NOMO-1 treated with DMSO at 0.1 percent for 48 hours (cell line): Measurements from ENCODE around the gene DIPK1A.
A peak's percentile ranks its signal among the peaks of the same experiment; 100 is the strongest.

ENCODE experiments used
- DNase-seq: peaks from one replicate; lab custom pipeline; 2025; ENCODE audit not compliant: unreplicated experiment; lab: John Stamatoyannopoulos, UW

Gene DIPK1A

GRCh38 chr1:92961131-92961895, at the start of gene DIPK1A:
Gene DIPK1A (minus strand): TSS chr1:92961462. CDS start chr1:92961429, 33 bp downstream.
- peak; percentile 43 for DNase-seq

DNA sequence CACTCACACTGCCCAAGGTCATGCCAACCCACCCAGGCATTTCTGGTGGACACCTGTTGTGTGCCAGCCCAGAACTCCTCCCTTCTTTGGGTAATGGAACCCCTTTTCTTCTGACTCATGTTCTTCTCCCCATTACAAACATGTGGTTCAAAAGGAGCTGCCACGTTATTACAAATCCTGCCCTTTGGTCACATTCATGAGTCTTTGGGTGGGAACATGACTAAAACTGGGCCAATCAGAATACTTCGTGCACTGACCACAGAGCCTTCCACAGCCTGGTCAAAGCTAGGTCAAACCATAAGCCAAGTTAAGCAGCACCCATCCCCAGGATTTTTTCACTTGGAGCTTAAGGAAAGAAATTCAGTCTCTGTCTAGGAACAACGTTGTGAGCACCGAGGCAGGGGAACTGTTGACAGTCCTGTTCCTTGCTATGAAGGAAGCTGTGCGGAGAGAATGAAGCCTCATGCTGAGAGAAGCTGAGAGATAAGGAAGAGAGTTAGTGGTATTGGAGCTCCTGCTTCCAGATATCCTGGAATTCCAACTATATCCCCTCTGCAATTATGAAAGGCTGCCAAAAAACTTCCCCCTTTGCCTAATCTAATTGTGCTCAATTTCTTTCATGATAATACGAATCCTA, 46.8 kb upstream of the DIPK1A start:
- no peak for DNase-seq

- DNase-seq: peak; percentile 10
Measured at GRCh38 chr1:93005252-93005598, 44.0 kb upstream of the DIPK1A start.

DNA sequence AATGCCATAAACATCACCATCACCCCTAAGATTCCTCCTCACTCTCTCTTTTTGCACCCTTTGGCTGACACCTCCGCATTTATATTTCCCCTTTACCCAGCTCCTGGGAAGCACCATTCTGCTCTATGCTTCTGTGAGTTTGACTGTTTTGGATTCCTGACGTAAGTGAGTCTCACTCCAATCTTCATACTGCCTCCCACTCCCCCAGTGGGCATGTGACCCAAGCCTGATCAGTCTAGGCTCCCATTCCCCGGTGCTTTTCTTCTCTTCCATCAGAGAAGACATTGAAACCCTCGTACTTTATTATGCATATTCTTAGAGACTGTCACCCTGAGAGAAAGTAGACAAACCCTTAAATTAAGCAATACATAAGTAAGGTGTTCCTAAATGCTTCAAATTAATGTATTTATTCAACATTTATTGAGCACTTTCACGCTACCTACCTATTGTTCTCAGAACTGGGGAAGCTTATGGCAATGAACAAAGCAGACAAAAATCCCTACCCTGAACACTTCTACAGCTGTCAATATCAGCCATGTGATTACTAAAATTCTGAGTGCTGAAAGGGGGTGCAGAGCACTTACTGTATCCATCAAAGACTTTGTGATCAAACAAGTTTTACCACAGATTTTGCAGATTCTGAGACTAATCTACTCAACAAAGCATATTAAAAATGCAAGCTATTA, 43.4 kb upstream of the DIPK1A start:
- no peak for DNase-seq

- no peak for DNase-seq
Measured at GRCh38 chr1:93003981-93004380, 42.7 kb upstream of the DIPK1A start.

DNA sequence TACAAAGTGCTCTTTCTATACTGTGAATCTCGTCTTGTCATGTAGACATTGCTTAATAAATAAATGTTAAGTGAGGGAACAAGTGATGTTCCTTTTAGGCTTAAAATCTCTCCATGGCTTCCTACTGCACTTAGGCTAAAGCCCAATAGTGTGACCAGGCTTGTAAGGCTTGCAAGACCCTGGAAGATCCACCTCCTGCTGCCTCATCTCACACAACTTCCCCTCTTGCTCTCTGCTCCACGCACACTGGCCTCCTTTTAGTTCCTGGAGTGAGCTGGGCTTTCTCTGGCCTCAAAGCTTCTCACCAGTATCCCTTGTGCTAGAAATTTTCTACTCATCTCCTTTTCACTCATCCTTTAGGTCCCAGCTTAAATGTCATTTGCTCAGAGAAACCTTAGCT, 41.5 kb upstream of the DIPK1A start:
- DNase-seq: no peak

GRCh38 chr1:93001893-93002292, 40.6 kb upstream of the DIPK1A start:
- DNase-seq: no peak

DNA sequence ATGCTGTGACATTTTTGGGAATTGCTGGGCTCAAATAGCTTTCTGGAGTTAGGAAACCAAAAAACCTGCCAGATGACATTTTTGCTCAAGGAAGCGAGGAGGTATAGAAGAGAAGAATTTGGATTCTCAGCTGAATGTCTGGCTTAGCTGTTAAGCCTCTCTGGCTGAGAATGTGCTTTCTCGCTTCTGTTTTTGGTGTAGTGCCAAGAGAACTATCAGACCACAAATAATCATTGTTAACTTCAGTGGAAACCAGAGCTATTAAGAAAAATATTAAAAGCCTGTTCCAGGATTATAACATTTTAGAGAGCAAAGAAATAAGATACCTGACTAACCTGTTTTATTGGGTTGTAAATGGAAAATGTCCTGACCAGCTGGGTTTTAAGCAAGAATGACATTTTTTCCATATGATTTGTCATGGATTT, 39.5 kb upstream of the DIPK1A start:
- no peak for DNase-seq

DNA sequence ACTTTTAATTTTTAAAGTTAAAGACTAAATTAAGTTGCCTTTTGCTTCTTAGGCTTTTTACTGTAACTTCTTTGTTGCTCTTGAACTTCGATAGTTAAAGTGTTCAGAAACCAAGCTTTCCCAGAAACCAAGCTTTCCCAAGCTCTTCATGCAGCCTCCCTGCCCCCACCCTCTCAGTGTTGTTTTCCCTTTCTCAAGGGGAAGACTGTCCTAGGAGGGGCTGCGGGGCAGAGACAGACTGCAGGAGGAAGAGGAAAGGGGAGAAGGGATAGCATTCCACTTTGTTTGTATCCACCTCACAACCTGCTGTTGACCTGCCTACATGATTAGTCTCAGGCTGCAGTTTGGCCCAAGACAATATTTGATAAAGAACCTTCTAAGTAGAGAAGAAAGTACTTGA, 39.0 kb upstream of the DIPK1A start:
- DNase-seq: no peak

DNA sequence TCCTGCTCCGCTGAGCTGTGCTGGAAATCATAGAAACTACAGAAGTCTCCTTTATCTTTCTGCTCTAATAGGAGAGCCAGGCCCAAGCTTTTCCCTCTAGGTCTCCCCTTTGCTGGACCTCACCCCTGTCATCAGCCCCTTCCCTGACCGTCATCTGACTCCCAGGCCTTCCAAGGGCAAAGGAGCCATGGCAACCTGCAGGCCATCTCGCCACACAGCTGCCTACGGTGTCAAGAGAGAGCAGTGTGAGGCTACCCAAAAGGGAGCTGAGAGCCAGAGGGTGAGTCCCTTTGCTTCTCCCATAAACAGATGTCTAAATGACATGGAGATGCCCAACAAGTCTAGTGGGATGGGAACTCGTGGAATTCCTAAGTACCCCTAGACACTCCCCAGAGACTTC, 37.6 kb upstream of the DIPK1A start:
- no peak for DNase-seq

DNA sequence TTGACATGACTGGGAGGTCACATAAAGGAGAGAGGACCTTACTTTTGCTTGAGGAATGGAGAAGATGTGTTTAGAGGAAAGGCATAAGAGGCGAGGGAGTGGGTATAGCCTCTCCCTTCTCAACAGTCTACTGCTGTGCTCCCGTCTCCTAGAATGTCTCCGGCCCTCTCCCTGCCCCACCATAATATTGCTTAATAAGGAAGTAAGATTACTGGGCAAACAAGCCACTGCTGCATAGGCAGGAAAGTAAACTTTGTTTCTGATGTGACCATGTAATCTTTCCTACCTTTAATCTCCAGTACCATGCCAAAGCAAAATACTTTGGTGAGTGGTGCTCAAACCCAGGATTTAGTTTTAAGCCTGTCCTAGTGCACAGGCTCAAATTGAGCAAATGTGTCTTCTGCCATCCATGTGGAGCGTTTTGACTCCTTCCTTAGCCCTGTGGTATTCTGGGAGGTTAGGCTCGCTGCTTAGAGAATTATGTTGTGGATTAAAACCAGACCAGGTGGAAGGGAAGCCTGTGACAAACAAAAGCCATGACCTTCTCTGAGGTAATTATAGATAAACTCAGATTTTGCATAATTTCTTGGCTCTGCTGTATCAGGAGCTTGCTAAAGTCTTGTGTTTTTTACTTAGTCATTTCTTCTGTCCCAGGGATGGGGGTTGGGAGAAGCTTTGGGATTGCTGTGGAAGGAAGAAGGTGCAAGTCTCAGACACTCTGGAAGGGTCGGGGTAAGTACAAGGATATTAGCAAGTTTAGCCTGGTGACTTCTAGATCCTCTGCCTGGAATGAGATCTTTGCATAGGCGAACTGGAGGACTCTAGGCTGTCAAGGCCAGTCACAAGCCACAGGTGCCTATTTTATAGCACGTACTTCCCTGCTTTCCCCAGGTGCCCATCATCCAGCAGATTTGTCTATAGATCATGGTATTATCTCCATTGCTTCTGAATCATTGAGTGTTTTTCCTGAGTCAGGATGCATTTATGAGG, 34.5 kb upstream of the DIPK1A start:
- no peak for DNase-seq

- peak; percentile 82 for DNase-seq
Measured at GRCh38 chr1:92994105-92994712, 32.9 kb upstream of the DIPK1A start.

- DNase-seq: no peak
Measured at GRCh38 chr1:92993581-92993980, 32.3 kb upstream of the DIPK1A start.

- no peak for DNase-seq
Measured at GRCh38 chr1:92992877-92993276, 31.6 kb upstream of the DIPK1A start.

GRCh38 chr1:92992054-92992453, 30.8 kb upstream of the DIPK1A start:
- DNase-seq: no peak

- no peak for DNase-seq
Measured at GRCh38 chr1:92990828-92991227, 29.6 kb upstream of the DIPK1A start.

DNA sequence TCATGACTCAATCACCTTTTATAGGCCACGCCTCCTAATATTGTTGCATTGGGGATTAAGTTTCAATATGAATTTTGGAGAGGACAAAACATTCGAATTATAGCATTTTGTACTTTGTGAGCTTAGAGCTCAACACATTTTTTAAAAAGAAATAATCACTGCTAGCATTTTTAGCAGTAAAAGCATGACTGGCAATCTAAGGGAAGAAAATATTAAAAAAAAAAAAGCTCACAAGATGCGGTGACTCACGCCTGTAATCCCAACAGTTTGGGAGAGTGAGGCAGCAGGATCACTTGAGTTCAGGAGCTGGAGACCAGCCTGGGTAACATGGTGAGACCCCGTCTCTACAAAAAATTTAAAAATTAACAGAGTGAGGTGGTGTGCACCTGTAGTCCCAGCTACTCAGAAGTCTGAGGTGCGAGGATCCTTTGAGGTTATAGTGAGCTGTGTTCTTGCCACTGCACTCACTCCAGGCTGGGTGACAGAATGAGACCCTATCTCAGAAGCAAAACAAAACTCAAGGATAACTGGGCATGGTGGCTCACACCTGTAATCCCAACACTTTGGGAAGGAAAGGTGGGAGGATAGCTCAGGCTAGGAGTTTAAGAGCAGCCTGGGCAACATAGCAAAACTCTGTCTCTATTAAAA, 28.8 kb upstream of the DIPK1A start:
- no peak for DNase-seq

DNA sequence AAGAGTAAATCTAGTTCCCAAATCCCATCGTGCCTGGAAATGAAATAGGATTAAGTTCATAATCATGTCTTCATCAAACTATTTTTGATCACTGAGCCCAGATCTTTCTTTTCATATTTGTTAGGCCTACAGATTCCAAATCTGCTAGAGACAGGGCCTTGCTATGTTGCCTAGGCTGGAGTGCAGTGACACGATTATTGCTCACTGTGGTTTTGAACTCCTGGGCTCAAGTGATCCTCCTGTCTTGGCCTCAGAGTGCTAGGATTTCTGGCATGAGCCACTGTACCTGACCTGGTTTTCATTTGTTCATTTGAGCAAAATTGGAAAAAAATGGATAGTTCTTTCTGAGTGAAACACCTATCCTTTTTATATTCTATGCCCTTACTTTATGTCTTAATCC, 28.0 kb upstream of the DIPK1A start:
- no peak for DNase-seq

GRCh38 chr1:92987462-92987861, 26.2 kb upstream of the DIPK1A start:
- no peak for DNase-seq

DNA sequence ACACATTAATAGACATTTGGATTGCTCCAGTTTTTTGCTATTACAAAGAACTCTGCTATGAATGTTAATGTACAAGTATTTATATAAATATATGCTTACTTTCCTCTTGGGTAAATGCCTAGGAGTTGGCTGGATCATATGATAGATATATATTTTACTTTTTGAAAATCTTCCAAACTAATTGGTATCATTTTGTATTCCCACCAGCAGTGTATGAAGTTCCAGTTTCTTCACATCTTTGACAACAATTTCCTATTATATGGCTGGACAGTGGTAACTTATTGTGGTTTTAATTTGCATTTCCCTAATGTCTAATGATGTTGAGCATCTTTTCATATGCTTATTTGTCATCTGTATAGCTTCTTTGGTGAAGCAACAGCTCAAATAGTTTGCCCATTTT, 23.8 kb upstream of the DIPK1A start:
- DNase-seq: no peak
